Measurements from ENCODE around the gene FGF14.

FGF14 gene

DNA sequence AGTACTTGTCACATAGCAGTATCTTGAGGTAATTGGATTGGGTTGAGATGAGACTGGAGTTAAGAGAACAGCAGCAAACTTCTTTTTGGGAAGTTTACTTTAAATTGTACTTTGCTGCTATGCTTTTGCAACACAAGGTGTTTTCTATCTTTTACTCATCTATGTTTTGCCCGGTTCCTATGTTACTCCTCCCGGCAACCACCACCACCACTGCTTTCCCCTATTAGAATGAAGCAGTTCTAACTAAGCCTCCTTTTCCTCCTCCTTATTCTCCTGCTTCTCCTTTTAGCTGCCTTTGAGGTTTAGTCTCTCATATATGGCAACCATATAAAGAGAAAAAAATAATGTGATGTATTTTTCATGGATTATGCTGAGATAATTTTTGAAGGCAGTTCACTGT, 715.8 kb downstream of the FGF14 start:
- Histone ChIP-seq H3K27ac (ENCODE audit: low read depth, low read length) (no peak overlapping the region), H3K4me3 (ENCODE audit: low read depth, low read length) (no peak overlapping the region), H3K36me3 (ENCODE audit: control insufficient read depth, insufficient read depth, low read length) (no peaks in the 10 kb centered on the region), H3K27me3 (ENCODE audit: control insufficient read depth, insufficient read depth, low read length) (no peaks in the 10 kb centered on the region), H3K9ac (ENCODE audit: low read depth, low read length) (no peak overlapping the region), H3K9me3 (ENCODE audit: control insufficient read depth, insufficient read depth, low read length) (no peaks in the 10 kb centered on the region), H3K4me1 (ENCODE audit: control insufficient read depth, insufficient read depth, low read length) (no peaks in the 10 kb centered on the region)

DNA sequence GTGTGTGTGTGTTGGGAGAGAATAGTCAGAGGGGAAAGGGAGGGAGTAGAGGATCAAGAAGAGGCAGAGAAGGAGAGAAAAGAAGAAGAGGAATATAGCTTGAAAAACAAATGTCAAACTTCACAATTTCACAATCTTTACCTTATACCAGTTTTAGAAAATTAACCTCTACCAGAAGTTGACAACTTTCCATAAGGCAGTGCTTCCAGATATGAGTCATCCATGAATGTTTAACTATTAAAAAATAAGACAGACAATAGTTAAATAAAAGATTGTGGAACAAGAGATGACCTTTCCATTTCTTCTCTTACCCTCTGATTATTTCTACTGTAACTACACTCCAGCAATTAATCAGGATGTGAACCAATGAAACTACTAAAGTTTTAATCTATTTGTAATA, 720.0 kb downstream of the FGF14 start:
- H3K9me3 ChIP-seq (ENCODE audit: control insufficient read depth, insufficient read depth, low read length), result no peaks in the 10 kb centered on the region
- no peaks in the 10 kb centered on the region for H3K4me1 ChIP-seq (ENCODE audit: control insufficient read depth, insufficient read depth, low read length)
- no peaks in the 10 kb centered on the region for H3K27me3 ChIP-seq (ENCODE audit: control insufficient read depth, insufficient read depth, low read length)
- no peaks in the 10 kb centered on the region for H3K36me3 ChIP-seq (ENCODE audit: control insufficient read depth, insufficient read depth, low read length)
- H3K27ac ChIP-seq (ENCODE audit: low read depth, low read length), result no peak overlapping the region
- H3K4me3 ChIP-seq (ENCODE audit: low read depth, low read length), result no peak overlapping the region
- no peak overlapping the region for H3K9ac ChIP-seq (ENCODE audit: low read depth, low read length)

DNA sequence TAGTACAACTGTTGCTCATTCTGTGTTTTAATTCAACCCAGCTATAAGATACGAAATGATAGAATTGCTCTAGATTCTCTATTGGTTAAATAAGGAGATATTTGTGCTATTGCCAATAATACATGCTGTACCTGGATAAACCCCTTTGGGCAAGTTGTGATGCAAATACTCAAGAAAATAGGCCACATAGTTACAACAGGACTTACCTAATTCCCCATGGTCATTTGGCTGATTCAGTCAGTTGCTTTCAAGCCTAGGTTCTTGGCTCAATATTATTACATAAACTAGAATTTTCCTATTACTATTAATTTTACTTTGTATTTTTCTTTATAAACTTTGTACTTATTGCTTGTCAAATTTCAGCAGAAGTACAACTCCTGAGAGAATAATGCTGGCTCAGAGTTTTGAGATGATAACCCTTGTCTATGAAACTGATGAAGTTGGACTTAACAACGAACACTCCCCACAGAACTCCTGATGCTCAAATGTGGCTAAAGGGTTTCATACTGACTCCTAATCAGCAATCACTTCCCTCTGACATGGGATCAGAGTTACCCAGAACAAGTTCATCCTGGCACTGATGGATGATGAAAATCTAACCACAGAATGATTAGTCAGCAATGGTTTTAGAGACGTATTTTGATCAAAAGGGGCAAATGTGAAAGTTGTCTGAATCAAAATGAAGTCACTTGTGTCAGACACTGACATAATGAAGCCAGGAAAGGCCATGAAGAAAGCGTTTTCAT, 728.3 kb downstream of the FGF14 start:
- Histone ChIP-seq H3K4me1 (ENCODE audit: control insufficient read depth, insufficient read depth, low read length) (no peaks in the 10 kb centered on the region), H3K4me3 (ENCODE audit: low read depth, low read length) (no peak overlapping the region), H3K27me3 (ENCODE audit: control insufficient read depth, insufficient read depth, low read length) (no peaks in the 10 kb centered on the region), H3K27ac (ENCODE audit: low read depth, low read length) (no peak overlapping the region), H3K9ac (ENCODE audit: low read depth, low read length) (no peak overlapping the region), H3K9me3 (ENCODE audit: control insufficient read depth, insufficient read depth, low read length) (no peaks in the 10 kb centered on the region), H3K36me3 (ENCODE audit: control insufficient read depth, insufficient read depth, low read length) (no peaks in the 10 kb centered on the region)

DNA sequence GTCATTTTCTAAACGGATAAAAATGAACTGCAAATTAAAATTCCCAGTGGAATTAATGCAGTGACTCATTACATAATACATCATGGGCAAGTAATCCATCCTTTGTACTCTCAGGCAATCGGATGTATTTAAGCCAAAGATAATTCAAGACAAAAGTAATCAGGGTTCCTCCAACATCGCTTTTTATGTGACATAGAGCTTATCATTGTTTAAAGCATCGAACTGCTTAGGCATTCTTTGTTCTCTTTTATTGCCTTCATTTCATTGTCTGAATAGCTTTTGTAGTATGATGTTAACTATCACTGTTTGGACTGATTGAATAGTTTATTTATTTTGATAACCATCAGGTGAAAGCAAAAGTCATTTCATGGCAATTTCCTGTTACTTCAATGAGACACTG, 740.0 kb downstream of the FGF14 start:
- no peaks in the 10 kb centered on the region for H3K9me3 ChIP-seq (ENCODE audit: control insufficient read depth, insufficient read depth, low read length)
- no peak overlapping the region for H3K4me3 ChIP-seq (ENCODE audit: low read depth, low read length)
- no peaks in the 10 kb centered on the region for H3K27me3 ChIP-seq (ENCODE audit: control insufficient read depth, insufficient read depth, low read length)
- H3K27ac ChIP-seq (ENCODE audit: low read depth, low read length), result no peak overlapping the region
- H3K36me3 ChIP-seq (ENCODE audit: control insufficient read depth, insufficient read depth, low read length), result no peaks in the 10 kb centered on the region
- H3K9ac ChIP-seq (ENCODE audit: low read depth, low read length), result no peak overlapping the region
- no peaks in the 10 kb centered on the region for H3K4me1 ChIP-seq (ENCODE audit: control insufficient read depth, insufficient read depth, low read length)
